ENCODE data around the gene KCNS1. TPM values are rescaled to one million over a fixed set of nuclear protein-coding genes. Genes with fewer than 3 reads are reported as not detected.

Gene KCNS1
- 2.3 and 2.4 TPM in 2 replicates for total RNA-seq

DNA sequence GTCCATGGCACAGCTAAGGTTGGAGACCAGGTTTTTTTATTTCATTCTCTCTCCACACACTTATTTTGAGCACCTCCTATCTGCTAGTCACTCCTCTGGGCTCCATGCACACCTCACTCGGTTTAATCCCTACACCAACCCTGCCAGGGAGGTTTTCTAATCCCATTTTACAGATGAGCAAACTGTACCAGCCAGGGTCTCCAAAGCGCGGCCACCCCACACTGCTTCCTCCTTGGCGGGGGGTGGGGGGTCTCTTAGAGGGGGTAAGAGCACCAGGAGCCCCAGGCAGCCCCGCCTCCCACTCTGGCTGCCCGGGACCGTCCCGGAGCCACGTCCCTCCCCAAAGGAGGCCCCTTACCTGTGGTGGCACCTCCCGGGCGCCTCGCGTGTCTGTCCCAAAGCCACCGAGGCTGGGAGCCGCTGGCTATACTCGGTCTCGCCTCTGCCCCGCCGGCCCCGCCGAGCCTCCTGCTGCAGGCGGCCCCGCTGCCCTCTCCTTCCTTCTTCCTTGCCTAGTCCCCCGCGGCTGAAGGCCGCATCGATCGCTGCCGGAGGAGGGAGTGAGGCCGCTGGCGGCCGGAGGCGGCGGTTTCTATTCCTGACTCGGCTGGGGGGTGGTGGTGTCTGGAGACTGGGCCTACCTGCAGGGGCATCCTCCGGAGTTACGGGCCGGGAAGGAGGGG, at the start of gene KCNS1:
Gene KCNS1 (minus strand): TSS at position 565 of the 683 bp plus-strand sequence. CDS start 1,891 bp downstream, outside the sequence.

DNA sequence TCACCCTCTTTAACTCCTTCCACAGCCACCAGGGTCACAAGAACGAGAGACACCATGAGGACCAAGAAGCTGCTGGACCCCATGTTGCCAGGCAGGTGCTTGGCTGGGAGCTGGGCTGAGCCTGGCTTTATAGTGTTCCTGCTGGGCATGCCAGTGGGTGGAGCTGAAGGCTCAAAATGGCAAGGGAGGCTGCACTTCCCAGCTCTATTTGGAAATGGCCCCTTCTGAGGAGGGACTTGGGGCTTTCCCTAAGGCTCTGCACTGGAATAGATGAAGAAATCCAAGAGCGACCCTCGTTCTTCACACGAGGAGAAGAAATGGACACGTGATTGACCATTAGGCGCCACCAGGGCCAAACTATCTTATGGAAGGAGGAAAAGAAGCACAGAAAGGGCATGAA, 23.4 kb upstream of the KCNS1 start, which contains the start of gene WFDC12:
Gene WFDC12 (minus strand): TSS at position 101 of the 400 bp plus-strand sequence. CDS start 18 bp downstream, at position 83.

DNA sequence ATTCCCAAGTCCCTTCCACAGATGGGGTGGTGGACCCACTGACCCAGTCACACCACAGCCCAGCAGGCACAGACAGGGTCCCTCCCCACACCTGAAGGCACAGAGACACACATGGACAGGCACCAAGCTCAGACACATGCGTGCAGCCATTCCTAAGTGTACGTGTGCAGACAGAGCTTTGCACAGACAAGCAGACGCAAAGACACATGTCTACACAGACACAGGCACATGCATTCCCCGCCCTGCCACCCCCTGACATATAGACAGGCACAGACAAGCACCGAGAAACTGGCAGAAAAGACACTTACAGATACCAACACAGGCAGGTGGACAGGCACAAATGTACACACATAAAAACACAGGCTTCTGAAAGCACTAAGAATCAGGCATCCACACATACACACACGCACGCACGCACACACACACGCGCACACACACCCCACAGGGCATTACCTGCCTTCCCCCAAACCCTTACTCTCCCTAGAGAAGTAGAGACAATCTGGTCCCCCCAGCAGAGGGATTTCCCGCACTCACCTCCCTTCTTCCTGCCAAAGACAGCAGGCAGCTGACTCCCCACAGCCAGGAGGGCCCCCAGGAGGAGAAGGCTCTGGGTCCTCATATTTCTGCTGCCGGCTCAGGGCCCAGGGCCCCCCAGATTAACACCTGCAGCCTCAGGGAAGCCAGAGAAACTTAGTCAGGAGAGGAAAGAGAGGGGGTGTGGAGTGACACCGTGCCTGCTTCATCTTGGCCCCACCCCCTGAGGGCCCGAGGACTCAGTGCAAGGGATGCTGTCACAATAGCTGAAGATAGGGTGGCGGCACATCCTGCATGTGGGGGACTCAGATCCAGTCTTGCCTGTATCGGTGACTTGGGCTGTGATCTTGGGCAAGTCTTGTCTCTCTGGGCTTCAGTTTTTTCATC, 13.8 kb upstream of the KCNS1 start, which contains the start of gene WFDC5:
Gene WFDC5 (minus strand): TSS at position 710 of the 921 bp plus-strand sequence. CDS start 91 bp downstream, at position 619.

Other genes with a start within 250 kb of the KCNS1 start
- 96.9 and 116 TPM in 2 replicates for gene YWHAB, start 215.4 kb downstream of the KCNS1 start, total RNA-seq
- 11.6 and 20.1 TPM in 2 replicates for gene PABPC1L, start 191.1 kb downstream of the KCNS1 start, total RNA-seq
- gene TOMM34, start 140.7 kb downstream of the KCNS1 start, total RNA-seq, result 22.0 and 42.9 TPM in 2 replicates
- gene STK4, start 134.6 kb downstream of the KCNS1 start, total RNA-seq, result 13.5 and 19.8 TPM in 2 replicates
- gene WFDC5, start 14.0 kb upstream of the KCNS1 start, total RNA-seq, result not detected in 2 replicates
- not detected in 2 replicates for gene WFDC12, start 23.3 kb upstream of the KCNS1 start, total RNA-seq
- 4.5 TPM in 1 of 2 replicates, not detected in the other for gene PI3, start 73.8 kb upstream of the KCNS1 start, total RNA-seq
- gene SEMG1, start 105.9 kb upstream of the KCNS1 start, total RNA-seq, result not detected in 2 replicates
- not detected in 2 replicates for gene SEMG2, start 120.2 kb upstream of the KCNS1 start, total RNA-seq
- gene SLPI, start 153.4 kb upstream of the KCNS1 start, total RNA-seq, result not detected in 2 replicates
- gene RBPJL, start 205.7 kb upstream of the KCNS1 start, total RNA-seq, result not detected in 2 replicates
- not detected in 2 replicates for gene MATN4, start 207.2 kb upstream of the KCNS1 start, total RNA-seq
- gene SDC4, start 247.3 kb upstream of the KCNS1 start, total RNA-seq, result 43.5 and 50.7 TPM in 2 replicates